Measurements from ENCODE around the gene PRRT2. TPM values are rescaled to one million over a fixed set of nuclear protein-coding genes. Genes with fewer than 3 reads are reported as not detected.

Gene PRRT2
- total RNA-seq, 2 experiments from 2014 or later: 2.2 to 2.3 TPM

- H3K36me3 ChIP-seq (ENCODE audit: insufficient read depth, low read length): peaks cover 18% of the 10 kb centered on the region
- intact Hi-C loops (cut with DNase I, micrococcal nuclease): no loop called here
- Mint-ChIP-seq H3K4me3 (no peak overlapping the region), H3K36me3 (ENCODE audit: low read depth) (peaks cover 28% of the 10 kb centered on the region), H3K27me3 (no peaks in the 10 kb centered on the region), H3K9me3 (no peaks in the 10 kb centered on the region), H3K4me1 (ENCODE audit: low read depth) (peaks cover 7% of the 10 kb centered on the region), H3K27ac (no peak overlapping the region)
- ChIA-PET CTCF (interaction anchor here (0.7 to 1.2 kb wide), 3 partner anchors 16 to 43 kb away, joined by 3 to 4 read pairs (median 3); no protein-coding TSS in a partner anchor), POLR2A (interaction anchor here (0.9 kb wide), 1 partner anchor 31 kb away, joined by 3 read pairs; the partner anchor contains the start of gene MVP)
- no peaks in the 10 kb centered on the region for H3K27me3 ChIP-seq (ENCODE audit: control insufficient read depth in 1 of 2, insufficient read depth in 2 of 2, low read length in 2 of 2)
- DNase-seq (no peak), ATAC-seq (ENCODE audit: poor library complexity) (no peak)
- H3K27ac ChIP-seq (ENCODE audit: low read depth in 1 of 2, low read length in 2 of 2): no peak overlapping the region
- no peaks in the 10 kb centered on the region for H3K9me3 ChIP-seq (ENCODE audit: control insufficient read depth in 1 of 2, insufficient read depth in 1 of 2, low read length in 2 of 2)
- no peak overlapping the region for H3K4me3 ChIP-seq (ENCODE audit: low read length)
- H3K4me1 ChIP-seq (ENCODE audit: insufficient read depth, low read length): peaks cover 7% of the 10 kb centered on the region
- TF ChIP-seq CTCF (IDR thresholded peaks at IDR 0.05): no peak
Observed at GRCh38 chr16:29850998-29851397, 39.0 kb downstream of the PRRT2 start.

GRCh38 chr16:29852654-29853053, 40.7 kb downstream of the PRRT2 start:
- ChIA-PET CTCF (no interaction called here), POLR2A (interaction anchor here (1.3 kb wide), 1 partner anchor 46 kb away, joined by 4 read pairs; the partner anchor contains the start of gene MAZ)
- Mint-ChIP-seq H3K27ac (no peak overlapping the region), H3K27me3 (no peaks in the 10 kb centered on the region), H3K4me1 (ENCODE audit: low read depth) (peaks cover 7% of the 10 kb centered on the region), H3K36me3 (ENCODE audit: low read depth) (peaks cover 20% of the 10 kb centered on the region), H3K4me3 (no peak overlapping the region), H3K9me3 (no peaks in the 10 kb centered on the region)
- peaks cover 7% of the 10 kb centered on the region for H3K4me1 ChIP-seq (ENCODE audit: insufficient read depth, low read length)
- H3K9me3 ChIP-seq (ENCODE audit: control insufficient read depth in 1 of 2, insufficient read depth in 1 of 2, low read length in 2 of 2): no peaks in the 10 kb centered on the region
- H3K36me3 ChIP-seq (ENCODE audit: insufficient read depth, low read length): peaks cover 3% of the 10 kb centered on the region
- no peak overlapping the region for H3K4me3 ChIP-seq (ENCODE audit: low read length)
- intact Hi-C loops (cut with DNase I, micrococcal nuclease): no loop called here
- DNase-seq (no peak), ATAC-seq (ENCODE audit: poor library complexity) (no peak)
- H3K27me3 ChIP-seq (ENCODE audit: control insufficient read depth in 1 of 2, insufficient read depth in 2 of 2, low read length in 2 of 2): no peaks in the 10 kb centered on the region
- no peak overlapping the region for H3K27ac ChIP-seq (ENCODE audit: low read depth in 1 of 2, low read length in 2 of 2)
- no peak for TF ChIP-seq CTCF (IDR thresholded peaks at IDR 0.05)

- CTCF ChIA-PET: interaction anchor here (0.6 kb wide), 1 partner anchor 567 kb away, joined by 4 read pairs; no protein-coding TSS in a partner anchor
- H3K27me3 ChIP-seq (ENCODE audit: control insufficient read depth in 1 of 2, insufficient read depth in 2 of 2, low read length in 2 of 2): no peaks in the 10 kb centered on the region
- POLR2A ChIA-PET: interaction anchor here (1.5 kb wide), 1 partner anchor 47 kb away, joined by 3 read pairs; no protein-coding TSS in a partner anchor
Observed at GRCh38 chr16:29854520-29855100, 42.6 kb downstream of the PRRT2 start.

More at GRCh38 chr16:29854520-29855100, 42.6 kb downstream of the PRRT2 start:
- ATAC-seq (ENCODE audit: poor library complexity) (no peak), DNase-seq (no peak)
- Mint-ChIP-seq H3K36me3 (ENCODE audit: low read depth) (peaks cover 26% of the 10 kb centered on the region), H3K4me3 (no peak overlapping the region), H3K4me1 (ENCODE audit: low read depth) (no peaks in the 10 kb centered on the region), H3K27me3 (no peaks in the 10 kb centered on the region), H3K9me3 (no peaks in the 10 kb centered on the region), H3K27ac (no peak overlapping the region)
- Histone ChIP-seq H3K27ac (ENCODE audit: low read depth in 1 of 2, low read length in 2 of 2) (no peak overlapping the region), H3K36me3 (ENCODE audit: insufficient read depth, low read length) (peaks cover 16% of the 10 kb centered on the region), H3K4me3 (ENCODE audit: low read length) (no peak overlapping the region), H3K4me1 (ENCODE audit: insufficient read depth, low read length) (no peaks in the 10 kb centered on the region), H3K9me3 (ENCODE audit: control insufficient read depth in 1 of 2, insufficient read depth in 1 of 2, low read length in 2 of 2) (peaks cover 0 to 5% of the 10 kb centered on the region in 2 experiments)
- intact Hi-C loops (cut with DNase I, micrococcal nuclease): no loop called here
- no peak for TF ChIP-seq CTCF (IDR thresholded peaks at IDR 0.05)
